Naive B cell (primary cell): Measurements from ENCODE around the gene NAT10. TPM values are rescaled to one million over a fixed set of nuclear protein-coding genes. Genes with fewer than 3 reads are reported as not detected.
A peak's percentile ranks its signal among the peaks of the same experiment; 100 is the strongest.

Experiments used
- ATAC-seq, 2 donors: fragments of 150-1000 bp; cut with Tn5 transposase; 2 replicates each; pipeline ENCODE4 v1.10.0; 2021; ENCODE audit warnings: low read depth in 2 of 2, mild to moderate bottlenecking in 2 of 2, moderate library complexity in 2 of 2
- DNase-seq: peaks from one replicate; pipeline ENCODE4 v3.0.0; 2022
- H3K27ac Mint-ChIP-seq, 6 donors: one replicate each; pipeline ENCODE4 v1.8.0; 2020 to 2022; ENCODE audit warnings: mild to moderate bottlenecking in 6 of 6, mixed read lengths in 6 of 6, moderate library complexity in 5 of 6, inconsistent platforms in 2 of 6
- H3K27me3 Mint-ChIP-seq, 3 donors: one replicate each; pipeline ENCODE4 v1.8.0; 2021 to 2022; ENCODE audit warnings: mixed read lengths in 3 of 3, mild to moderate bottlenecking in 1 of 3
- H3K36me3 Mint-ChIP-seq, 2 donors: one replicate each; pipeline ENCODE4 v1.8.0; 2020 to 2022; ENCODE audit warnings: mixed read lengths in 2 of 2, inconsistent platforms in 1 of 2, mild to moderate bottlenecking in 1 of 2
- H3K4me1 Mint-ChIP-seq, 3 donors: one replicate each; pipeline ENCODE4 v1.8.0; 2020 to 2022; ENCODE audit warnings: mixed read lengths in 3 of 3, inconsistent platforms in 1 of 3, mild to moderate bottlenecking in 1 of 3, moderate library complexity in 1 of 3
- H3K4me3 Mint-ChIP-seq, 8 donors: one replicate each; pipeline ENCODE4 v1.8.0; 2020 to 2022; ENCODE audit warnings: mild to moderate bottlenecking in 8 of 8, mixed read lengths in 8 of 8, moderate library complexity in 8 of 8, inconsistent platforms in 2 of 8
- H3K9me3 Mint-ChIP-seq, 7 donors: one replicate each; pipeline ENCODE4 v1.8.0; 2020 to 2022; ENCODE audit warnings: mixed read lengths in 7 of 7, mild to moderate bottlenecking in 5 of 7, inconsistent platforms in 2 of 7, moderate library complexity in 1 of 7
- polyA plus RNA-seq, 6 donors: library from polyadenylated mRNA; unstranded; fragments of 300-500 nt; fragmentation: Illumina TruSeq; gene quantifications; one replicate each; pipeline ENCODE4 v1.2.3, GENCODE V29; 2021; ENCODE audit warnings: low read depth in 6 of 6

Gene NAT10
- polyA plus RNA-seq, 6 donors from 2014 or later, result 12.1 to 43.8 (median 33.8) TPM

GRCh38 chr11:34124885-34125668 lies 19.6 kb downstream of the NAT10 start:
- H3K36me3 Mint-ChIP-seq, result peaks cover 36 to 39% of the 10 kb centered on the region in 2 donors
- H3K27me3 Mint-ChIP-seq, result no peaks in the 10 kb centered on the region
- H3K4me3 Mint-ChIP-seq, result no peak overlapping the region
- no peaks in the 10 kb centered on the region for H3K4me1 Mint-ChIP-seq
- no peaks in the 10 kb centered on the region for H3K9me3 Mint-ChIP-seq
- no peak for ATAC-seq
- H3K27ac Mint-ChIP-seq, result no peak overlapping the region
- no peak for DNase-seq

- Mint-ChIP-seq H3K9me3 (no peaks in the 10 kb centered on the region), H3K4me3 (no peak overlapping the region), H3K27ac (peak overlapping the region in 1 of 6 donors; percentile 35), H3K27me3 (no peaks in the 10 kb centered on the region), H3K36me3 (peaks cover 31 to 42% of the 10 kb centered on the region in 2 donors), H3K4me1 (no peaks in the 10 kb centered on the region)
- ATAC-seq (no peak), DNase-seq (no peak)
Observed at GRCh38 chr11:34126959-34127848, 21.8 kb downstream of the NAT10 start.

- no peaks in the 10 kb centered on the region for H3K4me1 Mint-ChIP-seq
Observed at GRCh38 chr11:34128824-34129223, 23.4 kb downstream of the NAT10 start.

GRCh38 chr11:34132261-34132965 lies 27.0 kb downstream of the NAT10 start:
- no peak overlapping the region for H3K4me3 Mint-ChIP-seq
- ATAC-seq, result no peak
- no peaks in the 10 kb centered on the region for H3K27me3 Mint-ChIP-seq
- H3K4me1 Mint-ChIP-seq, result no peaks in the 10 kb centered on the region
- H3K27ac Mint-ChIP-seq, result peak overlapping the region in 1 of 6 donors; percentile 53
- no peak for DNase-seq
- H3K36me3 Mint-ChIP-seq, result peaks cover 31 to 32% of the 10 kb centered on the region in 2 donors
- H3K9me3 Mint-ChIP-seq, result no peaks in the 10 kb centered on the region

More at GRCh38 chr11:34128824-34129223, 23.4 kb downstream of the NAT10 start:
- ATAC-seq, result no peak
- no peak overlapping the region for H3K27ac Mint-ChIP-seq
- no peaks in the 10 kb centered on the region for H3K27me3 Mint-ChIP-seq
- DNase-seq, result no peak
- H3K9me3 Mint-ChIP-seq, result no peaks in the 10 kb centered on the region
- peaks cover 34 to 36% of the 10 kb centered on the region in 2 donors for H3K36me3 Mint-ChIP-seq
- no peak overlapping the region for H3K4me3 Mint-ChIP-seq

- Mint-ChIP-seq H3K27me3 (no peaks in the 10 kb centered on the region), H3K9me3 (no peaks in the 10 kb centered on the region), H3K36me3 (peaks cover 27 to 42% of the 10 kb centered on the region in 2 donors), H3K4me3 (no peak overlapping the region), H3K27ac (peak overlapping the region in 2 of 6 donors; percentile 36 to 37), H3K4me1 (peaks cover 0 to 9% (median 0%) of the 10 kb centered on the region in 3 donors)
- DNase-seq, result no peak
- no peak for ATAC-seq
Observed at GRCh38 chr11:34134765-34135164, 29.3 kb downstream of the NAT10 start.

- Mint-ChIP-seq H3K27me3 (no peaks in the 10 kb centered on the region), H3K4me3 (no peak overlapping the region), H3K4me1 (peaks cover 0 to 9% (median 0%) of the 10 kb centered on the region in 3 donors), H3K9me3 (no peaks in the 10 kb centered on the region), H3K27ac (no peak overlapping the region), H3K36me3 (peaks cover 27 to 42% of the 10 kb centered on the region in 2 donors)
- ATAC-seq (no peak), DNase-seq (no peak)
Observed at GRCh38 chr11:34135439-34135838, 30.0 kb downstream of the NAT10 start.

- H3K36me3 Mint-ChIP-seq, result peaks cover 29 to 46% of the 10 kb centered on the region in 2 donors
Observed at GRCh38 chr11:34136420-34136819, 31.0 kb downstream of the NAT10 start.

GRCh38 chr11:34139346-34139745 lies 33.9 kb downstream of the NAT10 start:
- H3K27me3 Mint-ChIP-seq, result no peaks in the 10 kb centered on the region
- no peak overlapping the region for H3K4me3 Mint-ChIP-seq
- H3K36me3 Mint-ChIP-seq, result peaks cover 38 to 53% of the 10 kb centered on the region in 2 donors
- no peak for ATAC-seq
- no peaks in the 10 kb centered on the region for H3K9me3 Mint-ChIP-seq
- H3K27ac Mint-ChIP-seq, result peak overlapping the region in 2 of 6 donors; percentile 15 to 37
- no peak for DNase-seq
- H3K4me1 Mint-ChIP-seq, result peaks cover 0 to 9% (median 0%) of the 10 kb centered on the region in 3 donors

More at GRCh38 chr11:34136420-34136819, 31.0 kb downstream of the NAT10 start:
- ATAC-seq, result no peak
- no peaks in the 10 kb centered on the region for H3K27me3 Mint-ChIP-seq
- H3K4me3 Mint-ChIP-seq, result no peak overlapping the region
- H3K9me3 Mint-ChIP-seq, result no peaks in the 10 kb centered on the region
- peaks cover 0 to 9% (median 0%) of the 10 kb centered on the region in 3 donors for H3K4me1 Mint-ChIP-seq
- no peak for DNase-seq
- H3K27ac Mint-ChIP-seq, result peak overlapping the region in 2 of 6 donors; percentile 38 to 94

- Mint-ChIP-seq H3K4me3 (no peak overlapping the region), H3K27me3 (no peaks in the 10 kb centered on the region), H3K36me3 (peaks cover 38 to 53% of the 10 kb centered on the region in 2 donors), H3K9me3 (no peaks in the 10 kb centered on the region), H3K4me1 (peaks cover 0 to 9% (median 3%) of the 10 kb centered on the region in 3 donors), H3K27ac (no peak overlapping the region)
- ATAC-seq (no peak), DNase-seq (no peak)
Observed at GRCh38 chr11:34140149-34140548, 34.7 kb downstream of the NAT10 start.

- ATAC-seq (no peak), DNase-seq (no peak)
- Mint-ChIP-seq H3K36me3 (peaks cover 30 to 50% of the 10 kb centered on the region in 2 donors), H3K4me1 (peaks cover 3 to 20% (median 18%) of the 10 kb centered on the region in 3 donors), H3K27ac (peak overlapping the region in 3 of 6 donors; percentile 49 to 80 (median 49)), H3K27me3 (no peaks in the 10 kb centered on the region), H3K4me3 (no peak overlapping the region), H3K9me3 (no peaks in the 10 kb centered on the region)
Observed at GRCh38 chr11:34143048-34143447, 37.6 kb downstream of the NAT10 start.

GRCh38 chr11:34145073-34145472 lies 39.6 kb downstream of the NAT10 start:
- peaks cover 34 to 37% of the 10 kb centered on the region in 2 donors for H3K36me3 Mint-ChIP-seq
- ATAC-seq, result no peak
- no peaks in the 10 kb centered on the region for H3K27me3 Mint-ChIP-seq
- DNase-seq, result no peak
- H3K9me3 Mint-ChIP-seq, result no peaks in the 10 kb centered on the region
- peaks cover 0 to 20% (median 18%) of the 10 kb centered on the region in 3 donors for H3K4me1 Mint-ChIP-seq
- H3K4me3 Mint-ChIP-seq, result no peak overlapping the region
- H3K27ac Mint-ChIP-seq, result peak overlapping the region in 4 of 6 donors; percentile 75 to 93 (median 90)

- no peak for DNase-seq
- Mint-ChIP-seq H3K9me3 (no peaks in the 10 kb centered on the region), H3K4me1 (peaks cover 0 to 20% (median 18%) of the 10 kb centered on the region in 3 donors), H3K36me3 (peaks cover 34 to 37% of the 10 kb centered on the region in 2 donors), H3K27me3 (no peaks in the 10 kb centered on the region), H3K4me3 (peak overlapping the region in 3 of 8 donors; percentile 35 to 75 (median 38)), H3K27ac (peak overlapping the region; percentile 59 to 93 (median 88))
- peak in 1 of 2 donors; percentile 32 for ATAC-seq
Observed at GRCh38 chr11:34145847-34146381, 40.5 kb downstream of the NAT10 start.
